Ecto neural progenitor cell (in vitro differentiated cells): ENCODE data around the gene KIF2C.
"Not testable (repeated sequence)": the region's sequence is repeated elsewhere in the genome, so short reads cannot be mapped to it uniquely, and the experiment has no call there.

Source experiments
- DNase-seq: peaks from one replicate; pipeline ENCODE4 v3.0.0-alpha.2; 2018; ENCODE audit warnings: low spot score

KIF2C gene

DNA sequence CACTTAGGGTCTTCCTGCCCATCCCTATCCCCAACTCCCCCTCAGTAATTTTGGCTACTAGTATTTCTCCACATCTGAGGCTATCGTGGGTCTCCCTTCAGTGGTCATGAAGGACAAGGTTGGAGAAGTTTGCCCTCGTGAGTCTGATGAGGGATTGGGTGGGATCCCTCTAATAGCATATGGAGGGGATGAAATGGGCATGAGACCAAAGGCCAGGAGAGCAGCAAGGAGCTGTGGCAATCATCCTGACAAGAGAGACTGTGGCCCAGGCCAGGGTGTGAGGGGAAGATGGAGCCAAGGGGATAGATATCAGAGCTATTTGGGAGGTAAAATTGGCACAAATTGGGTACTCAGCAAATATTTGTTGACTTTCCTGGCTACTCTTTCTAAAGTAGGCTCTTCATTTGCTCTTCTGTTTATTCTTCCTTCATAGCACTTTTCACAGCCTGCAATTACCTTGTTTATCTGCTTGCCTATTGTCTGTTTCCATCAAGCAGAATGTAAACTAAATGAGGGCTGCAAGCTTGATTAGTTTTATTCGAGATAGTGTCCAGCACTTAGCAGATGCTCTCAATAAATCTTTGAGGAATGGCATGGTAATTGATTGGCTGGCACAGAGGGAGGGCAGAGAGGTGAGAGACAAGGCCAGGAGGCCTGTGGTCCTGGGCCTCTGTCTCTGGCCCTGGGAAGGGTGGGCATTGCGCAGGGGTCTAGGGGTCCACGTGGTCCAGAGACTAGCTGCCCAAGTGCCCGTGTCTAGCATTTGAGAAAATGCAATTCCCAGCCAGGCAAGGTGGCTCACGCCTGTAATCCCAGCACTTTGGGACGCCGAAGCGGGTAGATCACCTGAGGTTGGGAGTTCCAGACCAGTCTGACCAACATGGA lies 59.1 kb downstream of the KIF2C start:
- no peak for DNase-seq

DNA sequence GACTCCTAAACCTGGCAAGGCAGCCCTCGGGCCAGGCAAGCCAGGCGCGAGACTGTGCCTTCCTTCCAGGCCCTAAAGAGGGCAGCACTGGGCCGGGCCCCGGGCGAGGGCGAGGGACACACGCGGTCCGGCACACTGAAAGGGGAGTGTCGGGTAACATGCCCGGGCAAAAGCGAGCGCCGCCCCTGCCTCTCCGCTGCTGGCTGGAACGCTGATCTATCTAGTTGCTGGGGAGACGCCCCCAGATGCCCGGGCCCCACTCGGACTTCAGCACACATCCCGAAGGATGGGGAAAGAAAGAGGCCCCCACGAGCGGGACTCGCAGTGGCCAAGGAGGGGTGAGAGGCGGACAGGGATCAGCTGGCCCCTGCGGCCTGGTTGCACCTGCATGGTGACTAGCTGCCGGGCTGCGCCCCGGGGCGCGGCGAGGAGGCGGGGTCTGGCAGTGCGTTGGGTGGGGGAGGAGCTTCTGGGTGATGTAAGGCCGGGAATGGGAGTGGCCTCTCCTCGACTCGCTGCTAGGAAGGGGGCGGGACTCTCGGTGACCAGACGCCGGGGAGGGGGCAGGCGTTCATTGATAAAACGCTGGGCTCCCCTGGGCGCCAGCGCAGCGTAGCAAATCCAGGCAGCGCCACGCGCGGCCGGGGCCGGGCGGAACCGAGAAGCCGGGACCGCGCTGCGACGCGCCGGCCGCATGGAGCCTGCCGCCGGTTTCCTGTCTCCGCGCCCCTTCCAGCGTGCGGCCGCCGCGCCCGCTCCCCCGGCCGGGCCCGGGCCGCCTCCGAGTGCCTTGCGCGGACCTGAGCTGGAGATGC lies 60.3 kb downstream of the KIF2C start, which contains the start of gene PLK3:
PLK3 (plus strand) TSS at position 608 of the 815 bp plus-strand sequence; CDS start at position 695, 87 bp downstream.
- DNase-seq, result peak; percentile 98

DNA sequence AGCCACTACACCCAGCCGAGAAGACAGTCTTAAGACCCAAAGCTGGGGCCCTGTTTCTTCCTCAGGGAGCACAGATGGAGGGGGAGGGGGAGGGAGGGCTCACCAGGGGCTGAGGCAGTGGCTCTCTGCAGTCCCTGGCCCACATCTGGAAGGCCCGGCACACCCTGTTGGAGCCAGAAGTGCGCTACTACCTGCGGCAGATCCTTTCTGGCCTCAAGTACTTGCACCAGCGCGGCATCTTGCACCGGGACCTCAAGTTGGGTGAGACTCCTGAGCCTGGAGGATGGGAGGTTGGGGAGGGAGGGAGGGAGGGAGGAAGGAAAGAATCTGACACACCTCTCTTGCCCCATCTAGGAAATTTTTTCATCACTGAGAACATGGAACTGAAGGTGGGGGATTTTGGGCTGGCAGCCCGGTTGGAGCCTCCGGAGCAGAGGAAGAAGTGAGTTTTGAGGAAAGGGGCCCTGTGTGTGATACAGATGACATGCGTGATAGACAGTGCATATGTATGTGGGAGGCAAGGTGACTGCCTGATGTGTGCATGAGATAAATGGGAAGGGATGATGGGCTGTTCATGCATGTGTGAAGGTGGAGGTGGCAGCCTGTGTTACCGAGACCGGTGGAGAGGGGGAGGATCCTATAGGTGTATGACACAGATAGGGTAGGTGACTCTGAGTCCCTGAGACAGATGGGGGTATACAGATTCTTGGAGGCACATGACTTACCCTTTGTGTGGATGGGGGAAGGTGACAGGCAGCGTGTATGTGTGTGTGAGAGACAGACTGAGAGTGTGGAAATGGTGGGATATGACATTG lies 62.1 kb downstream of the KIF2C start:
- DNase-seq, result no peak

DNA sequence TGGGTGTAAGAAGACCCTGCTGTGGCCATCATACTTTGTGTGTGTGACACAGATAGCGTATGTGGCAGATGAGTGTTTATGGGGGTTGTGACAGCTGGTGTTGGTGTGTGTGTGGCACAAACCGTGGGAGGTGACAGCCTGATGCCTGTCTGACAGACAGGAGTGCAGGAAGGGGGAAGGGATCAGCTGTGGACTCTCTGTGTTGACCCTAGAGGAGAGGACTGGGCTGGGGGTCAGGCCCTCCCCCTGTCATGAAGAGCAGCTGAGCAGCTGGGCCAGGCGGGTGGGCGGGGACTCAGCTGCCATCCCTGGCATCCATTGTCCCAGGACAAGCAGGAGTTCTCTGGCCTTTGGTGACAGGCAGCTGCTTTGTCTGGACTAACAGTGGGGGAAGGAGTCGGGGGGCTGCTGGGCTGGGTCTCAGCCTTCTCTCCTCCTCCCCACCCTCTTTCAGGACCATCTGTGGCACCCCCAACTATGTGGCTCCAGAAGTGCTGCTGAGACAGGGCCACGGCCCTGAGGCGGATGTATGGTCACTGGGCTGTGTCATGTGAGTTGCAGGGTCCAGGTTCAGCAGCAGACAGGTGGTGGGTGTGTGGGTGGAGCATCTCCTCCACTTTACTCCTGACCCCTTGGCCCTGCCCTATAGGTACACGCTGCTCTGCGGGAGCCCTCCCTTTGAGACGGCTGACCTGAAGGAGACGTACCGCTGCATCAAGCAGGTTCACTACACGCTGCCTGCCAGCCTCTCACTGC lies 62.8 kb downstream of the KIF2C start:
- peak; percentile 81 for DNase-seq

- DNase-seq, result no peak
Observed at GRCh38 chr1:44803062-44803311, 63.4 kb downstream of the KIF2C start.

GRCh38 chr1:44803312-44804095 lies 63.9 kb downstream of the KIF2C start:
- no peak for DNase-seq

DNA sequence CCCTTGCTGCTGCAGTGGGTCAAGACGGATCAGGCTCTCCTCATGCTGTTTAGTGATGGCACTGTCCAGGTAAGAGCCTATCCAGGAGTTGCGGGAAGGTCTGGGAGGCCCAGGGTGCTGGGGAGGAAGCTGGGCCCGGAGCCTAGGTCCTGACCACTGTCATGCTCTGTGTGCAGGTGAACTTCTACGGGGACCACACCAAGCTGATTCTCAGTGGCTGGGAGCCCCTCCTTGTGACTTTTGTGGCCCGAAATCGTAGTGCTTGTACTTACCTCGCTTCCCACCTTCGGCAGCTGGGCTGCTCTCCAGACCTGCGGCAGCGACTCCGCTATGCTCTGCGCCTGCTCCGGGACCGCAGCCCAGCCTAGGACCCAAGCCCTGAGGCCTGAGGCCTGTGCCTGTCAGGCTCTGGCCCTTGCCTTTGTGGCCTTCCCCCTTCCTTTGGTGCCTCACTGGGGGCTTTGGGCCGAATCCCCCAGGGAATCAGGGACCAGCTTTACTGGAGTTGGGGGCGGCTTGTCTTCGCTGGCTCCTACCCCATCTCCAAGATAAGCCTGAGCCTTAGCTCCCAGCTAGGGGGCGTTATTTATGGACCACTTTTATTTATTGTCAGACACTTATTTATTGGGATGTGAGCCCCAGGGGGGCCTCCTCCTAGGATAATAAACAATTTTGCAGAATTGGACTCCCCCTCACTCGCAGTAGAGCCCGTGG lies 65.8 kb downstream of the KIF2C start:
- no peak for DNase-seq

GRCh38 chr1:44806025-44806703 lies 66.5 kb downstream of the KIF2C start:
- peak; percentile 48 for DNase-seq

DNA sequence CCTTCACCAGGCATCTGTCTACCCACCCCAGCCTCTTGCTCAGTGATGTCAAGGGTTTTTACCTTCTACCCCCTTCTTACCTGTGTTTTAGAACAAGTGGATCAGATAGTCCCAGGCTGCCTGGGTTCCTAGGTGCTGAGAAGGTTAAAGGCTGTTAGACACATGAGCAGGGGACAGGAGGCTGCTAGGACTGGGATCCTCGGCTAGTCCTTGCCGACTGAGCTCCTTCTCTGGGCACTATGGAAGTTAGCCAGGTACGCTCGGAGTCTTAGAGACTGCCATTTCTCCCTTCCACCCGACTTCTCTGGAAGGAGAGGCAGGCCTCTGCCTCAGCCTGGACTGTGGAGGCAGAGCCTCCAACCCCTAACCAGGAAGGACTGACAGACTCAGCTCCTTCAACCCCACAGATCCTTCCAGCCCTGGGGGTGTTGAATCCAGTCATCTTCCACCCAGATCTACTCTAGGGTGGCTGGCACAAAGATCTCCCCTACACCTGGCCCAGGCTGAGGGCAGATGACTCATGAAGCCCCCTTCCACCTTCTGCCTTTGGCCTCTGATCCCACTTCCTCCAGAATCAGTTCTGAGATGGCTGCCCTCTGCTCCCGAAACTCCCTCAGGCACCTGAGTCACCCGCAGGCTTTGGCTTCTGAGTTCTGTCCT lies 67.2 kb downstream of the KIF2C start, which contains the start of gene DYNLT4:
DYNLT4 (minus strand) TSS at position 648 of the 660 bp plus-strand sequence. CDS start 683 bp downstream, outside the sequence.
- no peak for DNase-seq

GRCh38 chr1:44807364-44808062 lies 67.9 kb downstream of the KIF2C start:
- DNase-seq, result peak; percentile 89

GRCh38 chr1:44808063-44808937 lies 68.7 kb downstream of the KIF2C start, which contains the start of gene BTBD19:
Gene BTBD19, plus strand, starts transcription at chr1:44808523. Its CDS starts 298 bp downstream, at chr1:44808821.
- peak; percentile 91 for DNase-seq

GRCh38 chr1:44808938-44809917 lies 69.6 kb downstream of the KIF2C start:
- no peak for DNase-seq

DNA sequence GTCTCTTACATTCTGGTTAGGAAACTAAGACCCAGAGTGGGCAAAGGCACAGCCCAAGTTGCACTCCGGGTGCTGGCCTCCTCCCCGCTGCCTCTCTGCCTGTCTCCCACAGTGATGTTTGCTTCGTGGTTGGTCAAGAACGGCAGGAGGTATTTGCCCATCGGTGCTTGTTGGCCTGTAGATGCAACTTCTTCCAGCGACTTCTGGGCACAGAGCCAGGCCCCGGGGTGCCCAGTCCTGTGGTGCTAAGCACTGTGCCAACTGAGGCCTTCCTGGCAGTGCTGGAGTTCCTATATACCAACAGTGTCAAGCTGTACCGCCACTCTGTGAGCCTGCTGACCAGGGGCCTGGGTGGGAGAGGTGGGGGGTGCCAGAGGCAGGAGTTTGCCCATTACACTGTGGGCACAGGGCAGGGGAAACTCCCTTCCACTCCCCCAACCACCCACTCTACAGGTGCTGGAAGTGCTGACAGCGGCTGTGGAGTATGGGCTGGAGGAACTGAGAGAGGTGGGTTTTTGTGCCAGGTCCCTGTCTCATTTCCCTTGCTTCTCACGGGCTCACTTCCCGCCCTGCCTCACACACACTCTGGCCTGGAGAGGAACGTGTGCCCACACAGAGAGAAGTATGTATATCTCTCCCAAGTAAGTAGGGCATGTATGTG lies 70.6 kb downstream of the KIF2C start:
- DNase-seq, result no peak

GRCh38 chr1:44810762-44811105 lies 71.1 kb downstream of the KIF2C start:
- DNase-seq, result not testable (repeated sequence)

DNA sequence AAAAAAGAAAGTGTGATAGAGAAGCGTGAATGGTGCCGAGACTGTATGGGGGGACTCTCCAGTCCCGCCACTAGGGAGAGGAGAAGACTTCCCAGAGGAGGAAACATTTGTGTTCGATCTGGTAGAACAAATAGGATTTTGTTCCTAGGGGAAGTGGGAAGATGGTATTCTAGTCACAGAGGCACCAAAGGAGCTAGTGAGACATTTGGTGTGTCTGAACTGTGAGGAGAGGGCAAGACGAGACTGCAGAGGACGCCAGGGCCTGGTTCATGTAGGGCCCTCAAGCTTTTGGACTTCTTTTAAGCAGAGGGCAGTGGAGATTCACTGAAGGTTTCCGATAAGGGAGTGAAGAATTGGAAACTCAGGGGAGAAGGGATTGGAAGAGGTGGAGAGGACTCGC lies 71.6 kb downstream of the KIF2C start:
- DNase-seq, result no peak
